A673 (cell line): ENCODE measurements around the gene NCOA3. TPM values are rescaled to one million over a fixed set of nuclear protein-coding genes. Genes with fewer than 3 reads are reported as not detected.

Experiments used
- BruUV-seq: library from RNA; stranded (reverse); fragments of 400-500 nt; replicated peaks from 2 replicates; lab custom pipeline; 2021; lab: Mats Ljungman, UMichigan
- CTCF ChIA-PET: fragments of 300-600 bp; sonication (Branson Sonifier 250); formaldehyde crosslinking; loops from one replicate; lab custom pipeline; 2022; ENCODE audit warnings: antibody characterized with exemption; lab: Charles Lee
- POLR2A ChIA-PET: fragments of 300-600 bp; sonication (Branson Sonifier 250); formaldehyde crosslinking; loops from one replicate; lab custom pipeline; 2022; ENCODE audit warnings: antibody characterized with exemption; ENCODE audit not compliant: low non-redundant PET; lab: Charles Lee
- DNase-seq: peaks from one replicate; pipeline ENCODE4 v3.0.0-alpha.2; 2015; ENCODE audit warnings: low spot score
- H3K27ac ChIP-seq: fragments of 200-600 bp; sonication (generic); 2 replicates; pipeline ENCODE4 v1.5.1; 2016; ENCODE audit warnings: mixed run types, low read depth, mild to moderate bottlenecking, mixed read lengths, antibody characterized with exemption, low read length; ENCODE audit not compliant: poor library complexity, severe bottlenecking
- H3K27me3 ChIP-seq: fragments of 200-600 bp; sonication (generic); replicated peaks from 2 replicates; pipeline ENCODE4 v1.6.1; 2017; ENCODE audit warnings: mixed run types, low read depth, mild to moderate bottlenecking, mixed read lengths, antibody characterized with exemption, low read length; ENCODE audit not compliant: insufficient read depth, poor library complexity
- H3K36me3 ChIP-seq: fragments of 200-600 bp; sonication (generic); 2 replicates; pipeline ENCODE4 v1.6.1; 2016; ENCODE audit warnings: mixed run types, mild to moderate bottlenecking, mixed read lengths, antibody characterized with exemption, low read length; ENCODE audit not compliant: insufficient read depth, poor library complexity, severe bottlenecking
- H3K4me1 ChIP-seq: fragments of 200-600 bp; sonication (generic); 2 replicates; pipeline ENCODE4 v1.6.1; 2017; ENCODE audit warnings: mixed run types, mild to moderate bottlenecking, mixed read lengths, antibody characterized with exemption, low read length; ENCODE audit not compliant: insufficient read depth, poor library complexity, severe bottlenecking
- H3K4me3 ChIP-seq: fragments of 200-600 bp; sonication (generic); 2 replicates; pipeline ENCODE4 v1.5.1; 2016; ENCODE audit warnings: low read depth, mixed run types, mild to moderate bottlenecking, mixed read lengths, low read length; ENCODE audit not compliant: poor library complexity, severe bottlenecking
- H3K9me3 ChIP-seq: fragments of 200-600 bp; sonication (generic); 2 replicates; pipeline ENCODE4 v1.6.1; 2016; ENCODE audit warnings: mixed run types, low read depth, mild to moderate bottlenecking, mixed read lengths, antibody characterized with exemption, low read length; ENCODE audit not compliant: poor library complexity, severe bottlenecking
- CTCF ChIP-seq: fragments of 300-800, 200-600 bp; sonication (generic); conservative IDR thresholded peaks from 2 replicates; pipeline ENCODE4 v1.5.1; 2017; ENCODE audit warnings: low read depth, mild to moderate bottlenecking, antibody characterized with exemption, low read length, moderate library complexity, mixed read lengths
- EZH2 ChIP-seq: fragments of 200-600 bp; sonication (generic); IDR thresholded peaks from 2 replicates; pipeline ENCODE4 v1.6.1; 2017; ENCODE audit warnings: borderline replicate concordance, low read depth, mild to moderate bottlenecking, mixed read lengths, antibody characterized with exemption, low read length; ENCODE audit not compliant: poor library complexity, severe bottlenecking
- intact Hi-C: fragments of 100-400 bp; cut with micrococcal nuclease; formaldehyde crosslinking; loops from one replicate; pipeline ENCODE4 v1.10.0; 2022; ENCODE audit not compliant: unreplicated experiment
- total RNA-seq: library from RNA; stranded (reverse); gene quantifications from 2 replicates; pipeline ENCODE4 v1.2.3, GENCODE V29; 2021

The NCOA3 gene
- total RNA-seq, 1 experiment from 2014 or later = 26.8 TPM

- CTCF ChIA-PET = no interaction called here
- POLR2A ChIA-PET = no interaction called here
- H3K27me3 ChIP-seq = no peaks in the 10 kb centered on the region
- no peak for TF ChIP-seq EZH2
- TF ChIP-seq CTCF = no peak
- no peaks in the 10 kb centered on the region for H3K9me3 ChIP-seq
- no peak overlapping the region for H3K27ac ChIP-seq
- no peaks in the 10 kb centered on the region for H3K36me3 ChIP-seq
- no peaks in the 10 kb centered on the region for H3K4me1 ChIP-seq
- no peak overlapping the region for H3K4me3 ChIP-seq
- no TSS peak for BruUV-seq
- DNase-seq = no peak
- intact Hi-C loops = no loop called here
Observed at GRCh38 chr20:47698142-47698541, 196.5 kb downstream of the NCOA3 start.

GRCh38 chr20:47699818-47700217 is 198.1 kb downstream of the NCOA3 start:
- Histone ChIP-seq H3K4me3 (no peak overlapping the region), H3K27me3 (no peaks in the 10 kb centered on the region), H3K27ac (no peak overlapping the region), H3K9me3 (no peaks in the 10 kb centered on the region), H3K4me1 (no peaks in the 10 kb centered on the region), H3K36me3 (no peaks in the 10 kb centered on the region)
- TF ChIP-seq EZH2 (no peak), CTCF (no peak)
- POLR2A ChIA-PET = no interaction called here
- CTCF ChIA-PET = no interaction called here
- BruUV-seq = no TSS peak
- intact Hi-C loops = no loop called here
- no peak for DNase-seq

GRCh38 chr20:47700327-47700726 is 198.6 kb downstream of the NCOA3 start:
- no peak overlapping the region for H3K27ac ChIP-seq
- intact Hi-C loops = no loop called here
- H3K27me3 ChIP-seq = no peaks in the 10 kb centered on the region
- ChIA-PET CTCF (no interaction called here), POLR2A (no interaction called here)
- DNase-seq = no peak
- H3K36me3 ChIP-seq = no peaks in the 10 kb centered on the region
- TF ChIP-seq EZH2 (no peak), CTCF (no peak)
- BruUV-seq = no TSS peak
- H3K4me3 ChIP-seq = no peak overlapping the region
- no peaks in the 10 kb centered on the region for H3K9me3 ChIP-seq
- H3K4me1 ChIP-seq = no peaks in the 10 kb centered on the region
